Gastroesophageal sphincter (tissue), 3 donors: ENCODE results near the gene TM6SF1.

ENCODE experiments used
- CTCF ChIP-seq, 4 experiments: fragments of 200-600 bp in 2 of 4; fragments of 450-650 bp in 2 of 4; sonication (generic) in 1 of 4; IDR thresholded peaks; one replicate each; pipeline ENCODE4 v1.5.1; 2017 to 2019; ENCODE audit warnings: antibody characterized with exemption in 4 of 4, mild to moderate bottlenecking in 2 of 4, moderate library complexity in 2 of 4
- POLR2AphosphoS5 ChIP-seq: sonication (generic); formaldehyde crosslinking; IDR thresholded peaks from one replicate; pipeline ENCODE4 v1.6.1; 2017; ENCODE audit warnings: antibody characterized with exemption

- no peak for TF ChIP-seq CTCF (IDR thresholded peaks at IDR 0.05)
- no peak for TF ChIP-seq POLR2AphosphoS5
Observed at GRCh38 chr15:83057696-83058376, 49.6 kb upstream of the TM6SF1 start.
